K562 (cell line): ENCODE measurements around the gene TNC. TPM values are rescaled to one million over a fixed set of nuclear protein-coding genes. Genes with fewer than 3 reads are reported as not detected.

Source experiments
- ATAC-seq: fragments of 200-7000 bp; cut with Tn5 transposase; 3 replicates; pipeline ENCODE4 v1.9.1; 2020; ENCODE audit warnings: moderate library complexity
- BruUV-seq: library from RNA; stranded (reverse); fragments of 400-500 nt; replicated peaks from 2 replicates; lab custom pipeline; 2021; lab: Mats Ljungman, UMichigan
- CTCF ChIA-PET: fragments of 300-600 bp; formaldehyde crosslinking; extraction: SDS; loops from one replicate; lab custom pipeline; 2021; ENCODE audit warnings: low intra/inter-chr PET ratio; lab: Yijun Ruan, JAX
- POLR2A ChIA-PET: fragments of 300-600, 350-650 bp; sonication (Branson Sonifier 250); formaldehyde crosslinking; extraction: SDS; loops from one replicate; lab custom pipeline; 2021; ENCODE audit warnings: antibody characterized with exemption, inconsistent platforms; lab: Yijun Ruan, JAX
- DNase-seq, 4 experiments: peaks; one replicate each; pipeline versions ENCODE4 v3.0.0 to v3.0.0-alpha.2; 2011 to 2018; ENCODE audit warnings: low spot score in 3 of 4, mixed read lengths in 3 of 4; ENCODE audit errors: extremely low read depth in 1 of 4
- FAIRE-seq: peaks from 2 replicates; lab custom pipeline; 2011; peaks lifted over from hg19 to GRCh38; lab: Jason Lieb, UNC
- H2AFZ ChIP-seq: 2 replicates; pipeline ENCODE4 v1.6.0; 2011; ENCODE audit warnings: low read depth, low read length, control low read depth, inconsistent platforms
- H3K27ac ChIP-seq: fragments of 200-600 bp; 3 replicates; pipeline ENCODE4 v1.8.0; 2011; ENCODE audit warnings: low read depth, mild to moderate bottlenecking, control low read depth, inconsistent platforms, low read length, moderate library complexity, mixed read lengths; ENCODE audit errors: extremely low read depth
- H3K27me3 ChIP-seq, 2 experiments: fragments of 300-600 bp in 1 of 2; 2 replicates in 1 of 2; 3 replicates in 1 of 2; pipeline versions ENCODE4 v1.6.0 to v1.8.0; 2011; ENCODE audit warnings: inconsistent platforms in 2 of 2, low read length in 2 of 2, mild to moderate bottlenecking in 1 of 2, mixed read lengths in 1 of 2, moderate library complexity in 1 of 2; ENCODE audit not compliant: control insufficient read depth in 2 of 2, insufficient read depth in 2 of 2
- H3K36me3 ChIP-seq: fragments of 300-600 bp; 3 replicates; pipeline ENCODE4 v1.8.0; 2011; ENCODE audit warnings: mild to moderate bottlenecking, low read length, inconsistent platforms; ENCODE audit not compliant: control insufficient read depth, insufficient read depth
- H3K4me1 ChIP-seq, 2 experiments: fragments of 200-600 bp in 1 of 2; replicated peaks in 1 of 2; 2 replicates in 1 of 2; 3 replicates in 1 of 2; pipeline versions ENCODE4 v1.5.1 to v1.8.0; 2011; ENCODE audit warnings: inconsistent platforms in 2 of 2, low read length in 2 of 2, mild to moderate bottlenecking in 1 of 2, mixed read lengths in 1 of 2, moderate library complexity in 1 of 2; ENCODE audit not compliant: control insufficient read depth in 2 of 2, insufficient read depth in 2 of 2
- H3K4me2 ChIP-seq: 2 replicates; pipeline ENCODE4 v1.6.1; 2011; ENCODE audit warnings: low read length, control low read depth, inconsistent platforms, mixed read lengths; ENCODE audit not compliant: insufficient read depth
- H3K4me3 ChIP-seq: fragments of 200-600 bp; sonication (generic), shearing (Covaris generic); 2 replicates; pipeline ENCODE4 v1.5.1; 2016; ENCODE audit warnings: control low read depth, inconsistent platforms
- H3K79me2 ChIP-seq: fragments of 200-600 bp; 3 replicates; pipeline ENCODE4 v1.8.0; 2011; ENCODE audit warnings: low read length, inconsistent platforms; ENCODE audit not compliant: control insufficient read depth, insufficient read depth
- H3K9ac ChIP-seq, 2 experiments: 2 replicates each; pipeline versions ENCODE4 v1.6.0 to v1.6.1; 2011; ENCODE audit warnings: low read depth in 2 of 2, low read length in 2 of 2, control low read depth in 1 of 2, inconsistent platforms in 1 of 2, mild to moderate bottlenecking in 1 of 2, mixed read lengths in 1 of 2; ENCODE audit not compliant: insufficient read depth in 1 of 2
- H3K9me1 ChIP-seq: one replicate; pipeline ENCODE4 v1.6.0; 2011; ENCODE audit warnings: inconsistent platforms, mild to moderate bottlenecking, low read length, moderate library complexity; ENCODE audit not compliant: control insufficient read depth, insufficient read depth
- H3K9me3 ChIP-seq: replicated peaks from 2 replicates; pipeline ENCODE4 v1.5.1; 2011; ENCODE audit warnings: low read depth, low read length, inconsistent platforms; ENCODE audit not compliant: control insufficient read depth, insufficient read depth
- H4K20me1 ChIP-seq: replicated peaks from 2 replicates; pipeline ENCODE4 v1.6.1; 2011; ENCODE audit warnings: low read length, inconsistent platforms, mixed read lengths; ENCODE audit not compliant: control insufficient read depth, insufficient read depth
- CEBPG ChIP-seq, 3 experiments: fragments of 200-800 bp in 1 of 3; sonication (Bioruptor generic) in 1 of 3; sonication (generic) in 1 of 3; formaldehyde crosslinking in 1 of 3; IDR thresholded peaks in 2 of 3; conservative IDR thresholded peaks in 1 of 3; 2 replicates each; pipeline versions ENCODE4 v1.6.1 to v1.8.0; 2016 to 2022; ENCODE audit warnings: missing compliant biosample characterization in 2 of 3, missing genetic modification characterization in 2 of 3, mild to moderate bottlenecking in 1 of 3, missing genetic modification reagents in 1 of 3
- MTF1 ChIP-seq: fragments of 250-450 bp; sonication (Bioruptor Pico); IDR thresholded peaks from 2 replicates; pipeline ENCODE4 v1.9.0; 2021; ENCODE audit warnings: moderate library complexity, mild to moderate bottlenecking, inconsistent platforms, borderline replicate concordance
- RAD51 ChIP-seq: fragments of 450-650 bp; IDR thresholded peaks from 2 replicates; pipeline ENCODE4 v1.7.1; 2016; ENCODE audit warnings: low read depth, mild to moderate bottlenecking, borderline replicate concordance
- SREBF2 ChIP-seq: sonication (generic); formaldehyde crosslinking; IDR thresholded peaks from 2 replicates; pipeline ENCODE4 v1.4.0; 2020; ENCODE audit warnings: mild to moderate bottlenecking, missing genetic modification reagents
- SRSF7 ChIP-seq: fragments of 200-400 bp; formaldehyde crosslinking; optimal IDR thresholded peaks from 2 replicates; pipeline ENCODE3; 2017; ENCODE audit warnings: mild to moderate bottlenecking, low read depth, low read length
- XRCC3 ChIP-seq: fragments of 450-650 bp; IDR thresholded peaks from 2 replicates; pipeline ENCODE4 v1.6.1; 2017; ENCODE audit warnings: mild to moderate bottlenecking, moderate library complexity
- ZNF586 ChIP-seq: fragments of 450-650 bp; formaldehyde crosslinking; conservative IDR thresholded peaks from 2 replicates; pipeline ENCODE4 v1.4.0; 2020; ENCODE audit warnings: mild to moderate bottlenecking, moderate library complexity
- WGBS: fragments of 100-300 bp; shearing (Covaris generic); methylation state at CpG from one replicate; pipeline ENCODE4 v1.1.6; 2016; ENCODE audit warnings: low coverage, mixed read lengths; ENCODE audit not compliant: insufficient coverage; ENCODE audit errors: missing lambda C conversion rate; 5-methylcytosine and 5-hydroxymethylcytosine counted together
- in situ Hi-C: fragments of 300-500 bp; cut with MboI; formaldehyde crosslinking; loops from 4 replicates; pipeline ENCODE4 v1.15.0; 2018; ENCODE audit warnings: inconsistent platforms, mixed read lengths
- intact Hi-C: fragments of 100-400 bp; cut with micrococcal nuclease; formaldehyde crosslinking; loops from 2 replicates; pipeline ENCODE4 v1.14.2; 2022
- polyA plus RNA-seq, 8 experiments: library from polyadenylated mRNA; depleted of rRNA in 4 of 8; stranded (reverse) in 5 of 8; unstranded in 3 of 8; fragments of >200 nt; fragmentation: Nextera tagmentation in 2 of 8; fragmentation: Illumina TruSeq in 1 of 8; extraction: Ambion mirVana in 2 of 8; extraction: Trizol in 1 of 8; gene quantifications; 2 replicates each; pipeline versions ENCODE4 v1.2.1 to v1.2.3, GENCODE V29; 2011 to 2014; ENCODE audit warnings: inconsistent platforms in 1 of 8, missing spikeins in 1 of 8
- total RNA-seq, 7 experiments: library from RNA; depleted of rRNA in 6 of 7; stranded (reverse); fragments of >200 nt in 6 of 7; fragmentation: Illumina TruSeq in 2 of 7; extraction: Trizol in 2 of 7; gene quantifications; 2 replicates each; pipeline versions ENCODE4 v1.2.1 to v1.2.3, GENCODE V29; 2011 to 2021; ENCODE audit warnings: low replicate concordance in 1 of 7
- TF ChIP-seq, protein P1 (sequence below): sonication (generic); formaldehyde crosslinking; IDR thresholded peaks from 2 replicates; pipeline ENCODE4 v1.8.0; 2022; ENCODE audit warnings: missing genetic modification reagents, mild to moderate bottlenecking, borderline replicate concordance
- TF ChIP-seq, protein P2 (sequence below): fragments of 450-650 bp; IDR thresholded peaks from 2 replicates; pipeline ENCODE4 v1.6.1; 2017; ENCODE audit warnings: mild to moderate bottlenecking, moderate library complexity
- TF ChIP-seq, protein P3 (sequence below): fragments of 250-450 bp; sonication (Bioruptor Pico); IDR thresholded peaks from 2 replicates; pipeline ENCODE4 v1.4.0; 2020; ENCODE audit warnings: mild to moderate bottlenecking
- TF ChIP-seq, protein P4 (sequence below): sonication (generic); formaldehyde crosslinking; IDR thresholded peaks from 2 replicates; pipeline ENCODE4 v1.8.1; 2023; ENCODE audit warnings: mild to moderate bottlenecking, missing genetic modification reagents
- TF ChIP-seq, protein P5 (sequence below): fragments of 250-450 bp; sonication (Bioruptor Pico); IDR thresholded peaks from 2 replicates; pipeline ENCODE4 v1.8.0; 2021; ENCODE audit warnings: mild to moderate bottlenecking, moderate library complexity

The TNC gene
- total and polyA plus RNA-seq, 9 of the 15 experiments (the other 6 are each of a cell fraction or from before 2014, with no cell fraction given), result under 0.01 to 0.29 TPM; not detected in 7

DNA sequence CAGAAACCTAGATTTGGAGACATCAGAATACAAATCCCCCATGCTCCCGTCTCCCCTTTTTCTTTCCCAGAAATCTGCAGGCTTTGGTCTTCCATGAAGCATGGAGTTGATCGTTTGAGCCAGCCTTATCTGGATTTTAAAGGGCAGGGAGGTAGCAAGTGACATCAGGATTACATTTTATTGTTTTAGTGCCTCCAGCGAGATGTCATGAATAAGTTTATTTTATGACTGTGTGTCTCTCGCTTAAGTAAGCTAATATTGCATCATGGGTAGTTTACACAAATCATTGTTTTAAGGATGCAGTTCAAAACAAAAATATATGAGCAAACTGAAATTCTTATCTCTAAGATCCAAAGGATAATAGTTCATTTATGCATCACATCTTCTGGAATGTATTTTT, 136.9 kb downstream of the TNC start:
- ChIA-PET CTCF (no interaction called here), POLR2A (interaction anchor here (0.9 kb wide), 1 partner anchor 9 kb away, joined by 4 read pairs; no protein-coding TSS in a partner anchor)
- Histone ChIP-seq H3K27ac (no peak overlapping the region), H3K36me3 (no peaks in the 10 kb centered on the region), H3K4me2 (no peak overlapping the region), H4K20me1 (no peaks in the 10 kb centered on the region), H2AFZ (no peak overlapping the region), H3K27me3 (no peaks in the 10 kb centered on the region), H3K9me3 (no peaks in the 10 kb centered on the region), H3K9me1 (no peaks in the 10 kb centered on the region), H3K4me3 (no peak overlapping the region), H3K9ac (no peak overlapping the region), H3K4me1 (no peaks in the 10 kb centered on the region), H3K79me2 (no peaks in the 10 kb centered on the region)
- BruUV-seq, result no TSS peak
- no peak for FAIRE-seq
- no peak for ATAC-seq
- 0% methylated on average over 4 of the region's 4 CpGs for WGBS
- in situ Hi-C loops, result no loop called here
- DNase-seq, result no peak
- intact Hi-C loops, result no loop called here
- TF ChIP-seq SREBF2 (CRISPR knock-in tag) (no peak), ZNF586 (CRISPR knock-in tag) (no peak), MTF1 (CRISPR knock-in tag) (no peak), SRSF7 (no peak), XRCC3 (no peak), CEBPG (CRISPR knock-in tag; IDR thresholded peaks at IDR 0.05) (no peak), CEBPG (tag; conservative IDR thresholded peaks at IDR 0.05 in 1 of 2, IDR thresholded peaks at IDR 0.05 in 1 of 2) (peak in 1 of 2 experiments; percentile 47; a peak in 1 of 4 replicates), RAD51 (no peak)
- TF ChIP-seq, protein P1, sequence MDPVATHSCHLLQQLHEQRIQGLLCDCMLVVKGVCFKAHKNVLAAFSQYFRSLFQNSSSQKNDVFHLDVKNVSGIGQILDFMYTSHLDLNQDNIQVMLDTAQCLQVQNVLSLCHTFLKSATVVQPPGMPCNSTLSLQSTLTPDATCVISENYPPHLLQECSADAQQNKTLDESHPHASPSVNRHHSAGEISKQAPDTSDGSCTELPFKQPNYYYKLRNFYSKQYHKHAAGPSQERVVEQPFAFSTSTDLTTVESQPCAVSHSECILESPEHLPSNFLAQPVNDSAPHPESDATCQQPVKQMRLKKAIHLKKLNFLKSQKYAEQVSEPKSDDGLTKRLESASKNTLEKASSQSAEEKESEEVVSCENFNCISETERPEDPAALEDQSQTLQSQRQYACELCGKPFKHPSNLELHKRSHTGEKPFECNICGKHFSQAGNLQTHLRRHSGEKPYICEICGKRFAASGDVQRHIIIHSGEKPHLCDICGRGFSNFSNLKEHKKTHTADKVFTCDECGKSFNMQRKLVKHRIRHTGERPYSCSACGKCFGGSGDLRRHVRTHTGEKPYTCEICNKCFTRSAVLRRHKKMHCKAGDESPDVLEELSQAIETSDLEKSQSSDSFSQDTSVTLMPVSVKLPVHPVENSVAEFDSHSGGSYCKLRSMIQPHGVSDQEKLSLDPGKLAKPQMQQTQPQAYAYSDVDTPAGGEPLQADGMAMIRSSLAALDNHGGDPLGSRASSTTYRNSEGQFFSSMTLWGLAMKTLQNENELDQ (CRISPR knock-in tag), result no peak
- TF ChIP-seq, protein P2, sequence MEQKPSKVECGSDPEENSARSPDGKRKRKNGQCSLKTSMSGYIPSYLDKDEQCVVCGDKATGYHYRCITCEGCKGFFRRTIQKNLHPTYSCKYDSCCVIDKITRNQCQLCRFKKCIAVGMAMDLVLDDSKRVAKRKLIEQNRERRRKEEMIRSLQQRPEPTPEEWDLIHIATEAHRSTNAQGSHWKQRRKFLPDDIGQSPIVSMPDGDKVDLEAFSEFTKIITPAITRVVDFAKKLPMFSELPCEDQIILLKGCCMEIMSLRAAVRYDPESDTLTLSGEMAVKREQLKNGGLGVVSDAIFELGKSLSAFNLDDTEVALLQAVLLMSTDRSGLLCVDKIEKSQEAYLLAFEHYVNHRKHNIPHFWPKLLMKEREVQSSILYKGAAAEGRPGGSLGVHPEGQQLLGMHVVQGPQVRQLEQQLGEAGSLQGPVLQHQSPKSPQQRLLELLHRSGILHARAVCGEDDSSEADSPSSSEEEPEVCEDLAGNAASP, result no peak
- TF ChIP-seq, protein P3, sequence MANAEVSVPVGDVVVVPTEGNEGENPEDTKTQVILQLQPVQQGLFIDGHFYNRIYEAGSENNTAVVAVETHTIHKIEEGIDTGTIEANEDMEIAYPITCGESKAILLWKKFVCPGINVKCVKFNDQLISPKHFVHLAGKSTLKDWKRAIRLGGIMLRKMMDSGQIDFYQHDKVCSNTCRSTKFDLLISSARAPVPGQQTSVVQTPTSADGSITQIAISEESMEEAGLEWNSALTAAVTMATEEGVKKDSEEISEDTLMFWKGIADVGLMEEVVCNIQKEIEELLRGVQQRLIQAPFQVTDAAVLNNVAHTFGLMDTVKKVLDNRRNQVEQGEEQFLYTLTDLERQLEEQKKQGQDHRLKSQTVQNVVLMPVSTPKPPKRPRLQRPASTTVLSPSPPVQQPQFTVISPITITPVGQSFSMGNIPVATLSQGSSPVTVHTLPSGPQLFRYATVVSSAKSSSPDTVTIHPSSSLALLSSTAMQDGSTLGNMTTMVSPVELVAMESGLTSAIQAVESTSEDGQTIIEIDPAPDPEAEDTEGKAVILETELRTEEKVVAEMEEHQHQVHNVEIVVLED, result no peak
- TF ChIP-seq, protein P4, sequence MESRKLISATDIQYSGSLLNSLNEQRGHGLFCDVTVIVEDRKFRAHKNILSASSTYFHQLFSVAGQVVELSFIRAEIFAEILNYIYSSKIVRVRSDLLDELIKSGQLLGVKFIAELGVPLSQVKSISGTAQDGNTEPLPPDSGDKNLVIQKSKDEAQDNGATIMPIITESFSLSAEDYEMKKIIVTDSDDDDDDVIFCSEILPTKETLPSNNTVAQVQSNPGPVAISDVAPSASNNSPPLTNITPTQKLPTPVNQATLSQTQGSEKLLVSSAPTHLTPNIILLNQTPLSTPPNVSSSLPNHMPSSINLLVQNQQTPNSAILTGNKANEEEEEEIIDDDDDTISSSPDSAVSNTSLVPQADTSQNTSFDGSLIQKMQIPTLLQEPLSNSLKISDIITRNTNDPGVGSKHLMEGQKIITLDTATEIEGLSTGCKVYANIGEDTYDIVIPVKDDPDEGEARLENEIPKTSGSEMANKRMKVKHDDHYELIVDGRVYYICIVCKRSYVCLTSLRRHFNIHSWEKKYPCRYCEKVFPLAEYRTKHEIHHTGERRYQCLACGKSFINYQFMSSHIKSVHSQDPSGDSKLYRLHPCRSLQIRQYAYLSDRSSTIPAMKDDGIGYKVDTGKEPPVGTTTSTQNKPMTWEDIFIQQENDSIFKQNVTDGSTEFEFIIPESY (CRISPR knock-in tag), result no peak
- TF ChIP-seq, protein P5, sequence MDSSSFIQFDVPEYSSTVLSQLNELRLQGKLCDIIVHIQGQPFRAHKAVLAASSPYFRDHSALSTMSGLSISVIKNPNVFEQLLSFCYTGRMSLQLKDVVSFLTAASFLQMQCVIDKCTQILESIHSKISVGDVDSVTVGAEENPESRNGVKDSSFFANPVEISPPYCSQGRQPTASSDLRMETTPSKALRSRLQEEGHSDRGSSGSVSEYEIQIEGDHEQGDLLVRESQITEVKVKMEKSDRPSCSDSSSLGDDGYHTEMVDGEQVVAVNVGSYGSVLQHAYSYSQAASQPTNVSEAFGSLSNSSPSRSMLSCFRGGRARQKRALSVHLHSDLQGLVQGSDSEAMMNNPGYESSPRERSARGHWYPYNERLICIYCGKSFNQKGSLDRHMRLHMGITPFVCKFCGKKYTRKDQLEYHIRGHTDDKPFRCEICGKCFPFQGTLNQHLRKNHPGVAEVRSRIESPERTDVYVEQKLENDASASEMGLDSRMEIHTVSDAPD, result no peak
